ENCODE measurements around the gene RPLP1.
A peak's percentile ranks its signal among the peaks of the same experiment; 100 is the strongest.

RPLP1 gene

DNA sequence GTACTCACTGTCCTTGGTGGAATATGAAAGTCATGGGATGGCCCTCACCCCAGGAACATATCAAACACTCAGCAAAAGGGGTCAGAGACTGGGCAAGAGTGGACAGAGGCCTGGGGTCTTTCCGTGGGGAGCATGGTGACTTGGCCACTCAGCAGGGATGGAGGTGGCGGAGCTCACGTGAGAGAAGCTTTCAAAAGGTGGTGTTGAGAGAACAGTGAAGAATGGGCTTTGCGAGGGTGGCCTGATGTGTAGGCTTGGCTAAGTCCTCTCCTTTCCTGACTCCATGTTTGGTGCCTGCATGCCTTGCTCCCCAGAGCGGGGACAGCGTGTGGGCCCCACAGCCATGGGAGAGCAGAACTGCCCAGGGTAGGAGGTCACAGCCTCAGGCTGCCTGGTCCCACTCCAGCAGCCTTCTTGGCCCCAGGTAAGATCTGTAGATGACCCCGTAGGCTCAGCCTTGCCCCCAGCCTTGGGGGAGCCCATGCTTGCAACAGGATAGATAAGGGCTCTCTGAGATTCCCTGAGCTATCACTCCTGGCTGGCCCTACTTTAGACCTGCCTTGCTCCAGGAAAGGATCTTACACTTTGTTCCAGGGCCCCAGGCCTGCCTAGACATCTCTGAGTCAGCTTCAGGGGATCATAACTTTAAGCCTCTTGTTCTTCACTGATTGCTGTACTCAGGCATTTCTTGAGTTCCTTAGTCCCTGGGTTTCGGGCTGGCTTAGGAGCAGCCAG, 17.0 kb downstream of the RPLP1 start:
- no peak for DNase-seq

DNA sequence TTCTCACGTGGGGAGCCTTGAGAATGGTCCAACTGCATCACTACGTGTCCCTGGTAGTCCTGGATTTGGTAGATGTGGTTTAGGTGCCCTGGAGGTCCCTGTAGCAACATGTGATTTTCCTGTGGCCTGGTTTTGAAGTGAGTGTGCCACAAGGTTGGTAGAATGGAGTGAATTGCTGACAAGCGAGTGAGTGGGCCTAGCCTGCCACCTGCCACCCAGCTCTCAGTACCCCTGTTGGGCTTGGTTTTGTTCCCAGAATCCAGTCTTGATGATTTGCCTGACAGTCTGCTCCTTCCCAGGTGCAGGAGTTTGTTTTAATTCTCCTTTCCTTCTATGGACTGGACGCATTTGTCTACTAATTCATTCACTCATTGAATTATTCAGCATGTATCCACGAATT, 19.4 kb downstream of the RPLP1 start:
- DNase-seq, result no peak

GRCh38 chr15:69472562-69472961, 19.9 kb downstream of the RPLP1 start:
- no peak for DNase-seq

GRCh38 chr15:69474291-69474690, 21.7 kb downstream of the RPLP1 start:
- no peak for DNase-seq

- no peak for DNase-seq
Observed at GRCh38 chr15:69474846-69475455, 22.3 kb downstream of the RPLP1 start.

DNA sequence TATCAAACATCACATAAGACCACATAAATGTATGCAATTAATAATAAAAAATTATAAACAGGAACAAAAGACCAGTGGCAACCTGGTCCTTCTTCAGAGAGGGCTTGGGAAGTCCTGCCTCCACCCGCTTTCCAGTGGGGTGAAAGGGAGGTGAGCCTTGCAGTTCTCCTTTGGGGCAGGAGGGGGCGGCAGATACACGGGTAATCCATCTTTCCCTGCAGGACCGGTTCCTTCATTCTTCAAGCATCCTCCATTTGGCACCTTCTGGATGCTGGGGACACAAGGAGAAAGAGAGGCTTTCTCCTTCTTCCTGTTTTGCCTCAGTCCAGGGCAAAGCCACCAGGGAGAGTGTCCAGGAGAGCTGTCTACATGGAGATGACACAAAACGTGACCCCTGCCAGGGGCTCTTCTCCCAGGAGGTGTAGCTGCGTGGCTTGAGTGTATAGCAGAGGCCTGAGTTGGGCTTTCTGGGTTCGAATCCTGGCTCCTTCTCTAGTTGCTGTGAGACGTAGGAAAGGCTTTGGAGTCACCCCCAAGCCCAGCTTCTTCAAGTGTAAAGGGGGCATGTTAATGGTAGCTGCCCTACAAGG, 23.2 kb downstream of the RPLP1 start:
- DNase-seq, result peak; percentile 63

DNA sequence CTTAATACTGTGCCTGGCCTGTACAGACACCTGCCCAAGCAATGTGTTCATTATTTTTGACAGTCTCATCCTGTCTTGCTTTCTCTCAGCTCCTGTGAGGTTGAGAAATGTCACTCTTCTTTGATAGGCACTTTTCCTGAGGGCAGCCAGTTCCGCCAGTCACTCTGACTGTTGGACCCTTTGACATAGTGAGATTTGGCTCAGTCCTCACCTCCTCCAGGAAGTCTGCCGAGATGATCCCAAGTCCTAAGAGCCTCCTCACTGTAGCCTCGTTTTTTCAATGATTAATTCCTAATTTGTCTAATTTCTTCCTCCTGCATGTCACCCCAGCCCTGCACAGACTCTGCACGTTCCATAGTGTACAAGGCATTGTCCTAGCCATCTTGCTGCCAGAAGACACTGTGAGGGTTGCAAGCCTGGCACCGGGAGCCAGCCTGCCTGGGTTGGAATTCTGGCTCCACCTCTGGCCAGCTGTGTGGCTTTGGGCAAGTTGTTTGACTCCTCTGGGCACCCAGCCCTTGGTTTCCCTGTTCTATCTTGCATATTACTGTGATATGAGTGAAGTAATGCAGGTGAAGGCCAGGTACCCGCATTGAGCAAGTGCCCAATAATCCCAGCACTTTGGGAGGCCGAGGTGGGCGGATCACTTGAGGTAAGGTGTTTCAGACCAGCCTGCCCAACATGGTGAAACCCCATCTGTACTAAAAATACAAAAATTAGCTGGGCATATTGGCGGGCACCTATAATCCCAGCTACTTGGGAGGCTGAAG, 24.3 kb downstream of the RPLP1 start:
- no peak for DNase-seq

- DNase-seq, result no peak
Observed at GRCh38 chr15:69478259-69478781, 25.7 kb downstream of the RPLP1 start.

DNA sequence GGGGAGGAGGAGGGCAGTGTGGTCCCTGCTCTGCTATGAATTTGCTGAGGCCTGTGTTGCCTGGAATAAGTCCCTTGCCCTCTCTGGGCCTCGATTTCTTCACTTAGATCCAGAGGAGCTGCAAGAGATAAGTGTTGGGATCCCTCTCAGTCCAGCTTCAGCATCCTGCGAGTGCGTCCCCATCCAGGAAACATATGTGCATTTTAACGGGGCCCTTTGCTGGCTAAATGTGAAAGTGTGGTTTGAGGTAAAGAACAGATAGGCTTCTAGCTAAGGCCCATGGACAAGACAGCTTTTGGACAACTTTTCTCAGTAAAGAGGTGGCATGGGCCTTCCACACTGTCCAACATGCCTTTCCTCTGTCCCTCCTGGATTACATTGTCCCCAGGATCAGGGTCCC, 26.5 kb downstream of the RPLP1 start:
- DNase-seq, result no peak

DNA sequence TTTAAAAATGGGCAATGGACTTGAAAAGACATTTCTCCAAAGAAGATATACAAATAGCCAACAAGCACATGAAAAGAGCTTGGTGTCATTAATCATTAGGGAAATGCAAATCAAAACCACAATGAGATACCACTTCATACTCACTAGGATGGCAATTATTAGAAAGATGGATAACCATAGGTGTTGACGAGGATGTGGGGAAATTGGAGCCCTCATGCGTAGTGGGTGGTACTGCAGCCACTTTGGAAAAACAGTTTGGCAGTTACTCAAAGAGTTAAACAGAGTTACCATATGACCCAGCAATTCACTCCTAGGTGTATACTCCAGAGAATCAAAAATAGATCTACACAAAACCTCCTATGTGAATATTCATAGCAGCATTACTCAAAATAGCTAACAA, 27.4 kb downstream of the RPLP1 start:
- no peak for DNase-seq

GRCh38 chr15:69480932-69481331, 28.3 kb downstream of the RPLP1 start:
- DNase-seq, result no peak

- no peak for DNase-seq
Observed at GRCh38 chr15:69482686-69483256, 30.2 kb downstream of the RPLP1 start.

GRCh38 chr15:69484837-69485236, 32.2 kb downstream of the RPLP1 start:
- no peak for DNase-seq

DNA sequence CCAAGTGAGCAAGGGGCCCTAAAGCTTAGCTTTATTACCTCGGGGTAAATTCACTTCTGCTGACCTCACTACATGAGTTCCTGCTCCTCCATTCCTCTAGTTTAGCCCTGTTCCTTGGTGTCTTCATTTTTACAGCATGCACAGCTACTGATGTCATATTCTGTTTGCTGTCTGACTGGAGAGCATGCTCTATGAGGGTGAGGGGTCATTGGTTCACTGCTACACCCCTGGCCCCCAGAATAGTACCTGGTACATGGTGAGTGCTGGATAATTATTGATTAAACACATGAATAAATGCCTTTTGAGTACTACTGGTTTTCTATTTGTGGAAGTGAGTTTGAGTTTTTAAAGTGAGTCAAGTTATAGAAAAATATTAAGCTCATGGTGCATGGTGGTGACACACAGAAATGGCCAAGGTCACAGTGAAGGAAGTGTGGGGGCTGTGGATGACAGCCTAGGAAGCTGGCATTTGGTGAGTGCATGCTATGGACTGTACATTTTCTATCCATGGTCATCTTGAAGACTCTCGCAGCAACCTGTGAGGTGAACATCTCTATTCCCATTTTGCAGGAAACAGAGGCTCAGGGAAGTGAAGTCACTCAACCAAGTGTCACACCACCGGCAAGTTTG, 34.0 kb downstream of the RPLP1 start:
- DNase-seq, result no peak

DNA sequence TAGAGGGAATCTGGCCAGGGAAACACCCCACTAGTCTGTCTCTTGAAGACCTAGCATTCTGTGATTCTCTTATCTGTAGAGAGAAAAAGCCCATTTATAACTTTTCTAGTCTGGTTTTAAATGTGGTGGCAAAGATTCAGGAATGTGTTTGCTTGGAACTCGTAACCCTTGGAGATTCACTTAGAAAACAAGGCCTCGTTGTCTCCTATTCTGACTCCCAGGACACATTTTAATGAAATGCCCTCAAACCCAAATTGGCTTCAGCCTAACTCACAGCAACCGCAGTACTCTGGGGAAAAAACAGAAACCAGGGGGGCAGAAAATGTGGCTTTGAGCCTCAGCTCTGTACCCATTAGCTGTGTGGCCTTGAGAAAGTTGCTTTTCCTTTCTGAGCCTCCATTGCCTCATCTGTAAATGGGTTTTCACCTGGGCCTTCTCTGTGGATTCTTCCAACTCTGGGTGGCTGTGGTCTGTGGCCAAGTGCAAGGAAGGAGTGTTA, 36.5 kb downstream of the RPLP1 start:
- no peak for DNase-seq

- no peak for DNase-seq
Observed at GRCh38 chr15:69490356-69491037, 37.9 kb downstream of the RPLP1 start.

DNA sequence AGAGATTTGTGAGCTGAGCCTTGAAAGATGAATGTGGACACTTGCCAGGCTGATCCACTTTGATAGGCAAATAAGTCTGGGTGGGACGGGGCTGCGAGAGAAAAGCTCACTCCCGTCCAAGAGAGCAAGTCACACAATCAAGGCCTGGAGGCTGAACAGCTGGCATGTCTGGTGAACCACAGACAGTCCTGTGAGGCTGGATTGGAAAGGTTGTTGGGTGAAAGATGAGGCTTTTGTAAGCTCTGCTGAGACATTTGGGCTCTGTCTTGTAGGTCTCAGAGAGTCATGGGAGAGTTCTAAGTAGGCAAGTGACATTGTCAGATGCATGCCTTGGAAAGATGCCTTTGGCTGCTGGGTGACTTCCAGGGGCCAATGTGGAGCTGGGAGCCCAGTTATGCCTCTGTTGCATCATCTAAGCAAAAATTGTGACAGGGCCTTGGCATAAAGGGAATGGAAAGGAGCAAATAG, 38.5 kb downstream of the RPLP1 start:
- DNase-seq, result no peak

DNA sequence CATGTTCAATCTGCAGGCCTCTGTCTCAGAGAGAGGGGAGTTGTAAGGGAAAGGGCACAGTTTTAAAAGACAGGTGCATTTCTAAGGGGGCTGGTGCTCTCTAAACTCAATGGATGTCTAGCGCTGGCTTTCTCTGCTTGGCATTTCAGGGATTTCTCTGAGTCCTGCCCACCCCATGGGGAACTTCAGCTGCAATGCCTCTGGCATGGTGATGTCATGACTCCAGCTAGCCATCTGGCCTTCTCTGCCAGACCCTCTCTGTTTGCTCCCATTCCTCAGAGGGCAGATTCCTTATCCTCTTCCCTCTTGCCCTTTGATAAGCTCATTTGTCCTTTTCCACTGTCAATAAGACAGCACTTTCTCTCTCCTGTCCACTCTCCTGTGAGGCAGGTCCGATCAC, 40.8 kb downstream of the RPLP1 start:
- no peak for DNase-seq

- DNase-seq, result no peak
Observed at GRCh38 chr15:69496001-69496400, 43.4 kb downstream of the RPLP1 start.

DNA sequence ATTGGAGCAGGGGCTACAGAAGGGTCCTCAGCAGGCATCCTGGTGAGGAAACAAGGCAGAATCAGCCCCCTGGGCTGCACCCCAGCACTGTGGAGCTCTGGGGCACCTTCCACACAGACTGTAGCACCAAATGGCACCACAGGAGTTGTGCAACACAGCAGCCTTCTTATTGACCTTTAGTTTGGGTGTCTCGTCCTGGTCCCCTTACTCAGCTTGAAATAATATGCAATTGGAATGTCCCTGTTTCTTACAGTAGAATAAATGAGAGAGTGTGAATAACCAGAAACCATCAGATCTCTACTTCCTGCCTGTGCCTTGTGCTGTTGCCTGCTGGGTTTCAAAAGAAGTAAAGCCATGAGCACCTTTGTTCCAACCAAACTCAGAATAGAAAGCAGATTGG, 44.5 kb downstream of the RPLP1 start:
- no peak for DNase-seq

DNA sequence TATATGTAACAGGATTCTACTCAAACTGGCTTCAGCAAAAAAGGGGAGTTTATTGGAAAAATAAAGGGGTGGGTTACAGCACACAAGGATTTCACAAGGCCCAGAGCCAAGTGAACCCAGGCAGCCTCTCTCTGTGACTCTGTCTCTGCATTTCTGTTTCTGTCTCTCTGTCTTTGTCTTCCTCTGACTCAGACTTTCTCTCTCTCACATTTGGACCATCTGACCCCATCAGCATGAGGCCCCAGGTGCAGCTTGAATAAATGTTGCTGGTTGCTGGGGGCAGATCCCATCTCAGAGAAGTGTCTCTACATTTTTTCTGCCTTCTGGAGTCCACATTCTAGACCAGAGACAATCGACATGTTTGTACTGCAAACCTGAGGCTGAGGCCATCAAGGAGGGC, 45.0 kb downstream of the RPLP1 start:
- no peak for DNase-seq

GRCh38 chr15:69498282-69498681, 45.7 kb downstream of the RPLP1 start:
- DNase-seq, result no peak

All from central memory CD4-positive, alpha-beta T cell (primary cell).